ENCODE results near the gene DNLZ.

GRCh38 chr9:136335296-136336155, 28.0 kb downstream of the DNLZ start:
- TF ChIP-seq POLR2A (IDR thresholded peaks at IDR 0.05) (no peak), CTCF (IDR thresholded peaks at IDR 0.05) (no peak), POLR2AphosphoS5 (IDR thresholded peaks at IDR 0.05) (no peak)
